K562 (cell line): ENCODE measurements around the gene STON2. TPM values are rescaled to one million over a fixed set of nuclear protein-coding genes. Genes with fewer than 3 reads are reported as not detected.

Experiments used
- CBFA2T3 ChIP-seq: fragments of 450-650 bp; IDR thresholded peaks from 2 replicates; pipeline ENCODE4 v1.6.1; 2017
- CGGBP1 ChIP-seq: fragments of 250-450 bp; sonication (Bioruptor Pico); IDR thresholded peaks from 2 replicates; pipeline ENCODE4 v1.9.0; 2021; ENCODE audit warnings: mild to moderate bottlenecking
- CREB1 ChIP-seq, 2 experiments: sonication (generic) in 1 of 2; formaldehyde crosslinking in 1 of 2; IDR thresholded peaks; 2 replicates each; pipeline versions ENCODE4 v1.6.1 to v1.8.0; 2012 to 2022; ENCODE audit warnings: inconsistent platforms in 1 of 2, mild to moderate bottlenecking in 1 of 2, missing genetic modification reagents in 1 of 2, moderate library complexity in 1 of 2
- CREM ChIP-seq: IDR thresholded peaks from 2 replicates; pipeline ENCODE4 v1.6.1; 2014; ENCODE audit warnings: antibody characterized with exemption, low read depth
- CTCFL ChIP-seq: IDR thresholded peaks from 2 replicates; pipeline ENCODE4 v1.6.1; 2011; ENCODE audit warnings: borderline replicate concordance, low read depth, mild to moderate bottlenecking, moderate library complexity, low read length; ENCODE audit not compliant: insufficient read depth, poor library complexity, severe bottlenecking
- DNMT1 ChIP-seq: fragments of 450-650 bp; IDR thresholded peaks from 2 replicates; pipeline ENCODE4 v1.6.1; 2016; ENCODE audit warnings: antibody characterized with exemption, mild to moderate bottlenecking
- ELK3 ChIP-seq: fragments of 450-650 bp; formaldehyde crosslinking; IDR thresholded peaks from 2 replicates; pipeline ENCODE4 v1.4.0; 2020; ENCODE audit warnings: mild to moderate bottlenecking
- EP400 ChIP-seq: fragments of 450-650 bp; IDR thresholded peaks from 2 replicates; pipeline ENCODE4 v1.6.1; 2017; ENCODE audit warnings: antibody characterized with exemption, mild to moderate bottlenecking, moderate library complexity
- ILF3 ChIP-seq: fragments of 450-650 bp; IDR thresholded peaks from 2 replicates; pipeline ENCODE4 v1.6.1; 2018; ENCODE audit warnings: antibody characterized with exemption, mild to moderate bottlenecking, moderate library complexity, borderline replicate concordance
- NR2C1 ChIP-seq, 2 experiments: fragments of 450-650 bp; IDR thresholded peaks; 2 replicates each; pipeline ENCODE4 v1.6.1; 2017; ENCODE audit warnings: mild to moderate bottlenecking in 2 of 2, antibody characterized with exemption in 1 of 2, inconsistent platforms in 1 of 2, missing compliant biosample characterization in 1 of 2, missing genetic modification characterization in 1 of 2
- NRF1 ChIP-seq, 2 experiments: fragments of 450-650 bp; IDR thresholded peaks in 1 of 2; conservative IDR thresholded peaks in 1 of 2; 2 replicates each; pipeline ENCODE4 v1.6.1; 2014; ENCODE audit warnings: mild to moderate bottlenecking in 2 of 2
- SIX5 ChIP-seq, 2 experiments: IDR thresholded peaks; 2 replicates each; pipeline ENCODE4 v1.6.1; 2011; ENCODE audit warnings: low read length in 2 of 2, borderline replicate concordance in 1 of 2, low read depth in 1 of 2, mild to moderate bottlenecking in 1 of 2, moderate library complexity in 1 of 2; ENCODE audit not compliant: insufficient read depth in 1 of 2
- SMARCE1 ChIP-seq: fragments of 450-650 bp; IDR thresholded peaks from 2 replicates; pipeline ENCODE4 v1.7.1; 2016; ENCODE audit warnings: mild to moderate bottlenecking
- SREBF1 ChIP-seq: fragments of 150-350 bp; IDR thresholded peaks from 2 replicates; pipeline ENCODE4 v1.6.1; 2014; ENCODE audit warnings: antibody characterized with exemption, low read depth, low read length, borderline replicate concordance
- ZC3H11A ChIP-seq: IDR thresholded peaks from 2 replicates; pipeline ENCODE4 v1.6.1; 2012; ENCODE audit warnings: low read depth, low read length, improper control_type of control experiment
- polyA plus RNA-seq, 8 experiments: library from polyadenylated mRNA; depleted of rRNA in 4 of 8; stranded (reverse) in 5 of 8; unstranded in 3 of 8; fragments of >200 nt; fragmentation: Nextera tagmentation in 2 of 8; fragmentation: Illumina TruSeq in 1 of 8; extraction: Ambion mirVana in 2 of 8; extraction: Trizol in 1 of 8; gene quantifications; 2 replicates each; pipeline versions ENCODE4 v1.2.1 to v1.2.3, GENCODE V29; 2011 to 2014; ENCODE audit warnings: inconsistent platforms in 1 of 8, missing spikeins in 1 of 8
- total RNA-seq, 7 experiments: library from RNA; depleted of rRNA in 6 of 7; stranded (reverse); fragments of >200 nt in 6 of 7; fragmentation: Illumina TruSeq in 2 of 7; extraction: Trizol in 2 of 7; gene quantifications; 2 replicates each; pipeline versions ENCODE4 v1.2.1 to v1.2.3, GENCODE V29; 2011 to 2021; ENCODE audit warnings: low replicate concordance in 1 of 7
- TF ChIP-seq, protein P1 (sequence below): IDR thresholded peaks from 2 replicates; pipeline ENCODE4 v1.6.1; 2014; ENCODE audit warnings: antibody characterized with exemption
- TF ChIP-seq, protein P2 (sequence below): fragments of 250-450 bp; sonication (Bioruptor Pico); IDR thresholded peaks from 2 replicates; pipeline ENCODE4 v1.5.0; 2021; ENCODE audit warnings: mild to moderate bottlenecking, moderate library complexity

Gene STON2
- total and polyA plus RNA-seq, 9 of the 15 experiments (the other 6 are each of a cell fraction or from before 2014, with no cell fraction given) = 7.8 to 99.3 (median 53.5) TPM

DNA sequence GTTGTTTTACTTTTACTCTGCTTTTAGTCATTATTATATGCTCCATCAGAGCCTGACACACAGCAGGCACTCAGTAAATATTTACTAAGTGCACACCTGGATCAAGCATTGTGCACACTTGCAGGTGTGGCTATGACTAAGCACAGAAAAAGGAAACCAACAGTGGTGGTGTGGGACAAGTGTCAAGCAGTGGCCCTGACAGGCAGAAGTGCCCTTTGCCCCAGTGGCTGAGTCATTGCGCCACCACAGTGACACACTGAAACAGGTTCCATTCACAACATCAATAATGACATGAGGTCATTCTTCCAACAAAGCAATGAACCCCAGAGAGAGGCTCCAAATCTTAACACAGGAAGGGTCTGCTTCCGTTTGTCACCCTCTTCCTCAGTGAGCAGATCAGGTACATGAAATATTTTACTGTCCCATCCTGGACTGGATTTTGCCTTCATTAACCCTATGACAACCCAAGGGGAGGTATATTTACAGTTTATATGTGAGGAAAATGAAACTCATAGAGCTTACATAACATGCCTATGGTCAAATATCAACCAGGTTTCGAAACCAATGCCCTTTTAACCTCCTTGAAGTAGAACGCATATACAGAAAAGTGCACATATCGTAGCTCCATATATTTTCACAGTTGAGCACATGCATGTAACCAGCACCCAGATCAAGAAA is 96.7 kb downstream of the STON2 start (continued):
- TF ChIP-seq CTCFL = no peak
- TF ChIP-seq NR2C1 (IDR thresholded peaks at IDR 0.05) = peak; percentile 50
- TF ChIP-seq NR2C1 (tag; IDR thresholded peaks at IDR 0.05) = peak; percentile 79
- TF ChIP-seq CREB1 (IDR thresholded peaks at IDR 0.05) = peak; percentile 20; the same call in 1 of the 2 replicates
- TF ChIP-seq CREB1 (CRISPR knock-in tag; IDR thresholded peaks at IDR 0.05) = 0 out of 2 replicates have a peak, but pooled peaks have one; percentile 47
- TF ChIP-seq EP400 = no peak
- TF ChIP-seq CGGBP1 (CRISPR knock-in tag) = no peak
- TF ChIP-seq SIX5 (IDR thresholded peaks at IDR 0.05; ENCODE audit: borderline replicate concordance in 1 of 2, insufficient read depth in 1 of 2, low read depth in 1 of 2, low read length in 2 of 2) = no peak
- TF ChIP-seq SREBF1 = no peak
- no peak for TF ChIP-seq SMARCE1
- TF ChIP-seq ZC3H11A = no peak
- TF ChIP-seq, protein P1, sequence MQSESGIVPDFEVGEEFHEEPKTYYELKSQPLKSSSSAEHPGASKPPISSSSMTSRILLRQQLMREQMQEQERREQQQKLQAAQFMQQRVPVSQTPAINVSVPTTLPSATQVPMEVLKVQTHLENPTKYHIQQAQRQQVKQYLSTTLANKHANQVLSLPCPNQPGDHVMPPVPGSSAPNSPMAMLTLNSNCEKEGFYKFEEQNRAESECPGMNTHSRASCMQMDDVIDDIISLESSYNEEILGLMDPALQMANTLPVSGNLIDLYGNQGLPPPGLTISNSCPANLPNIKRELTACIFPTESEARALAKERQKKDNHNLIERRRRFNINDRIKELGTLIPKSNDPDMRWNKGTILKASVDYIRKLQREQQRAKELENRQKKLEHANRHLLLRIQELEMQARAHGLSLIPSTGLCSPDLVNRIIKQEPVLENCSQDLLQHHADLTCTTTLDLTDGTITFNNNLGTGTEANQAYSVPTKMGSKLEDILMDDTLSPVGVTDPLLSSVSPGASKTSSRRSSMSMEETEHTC = no peak
- no peak for TF ChIP-seq ILF3
- TF ChIP-seq DNMT1 = no peak
- TF ChIP-seq, protein P2, sequence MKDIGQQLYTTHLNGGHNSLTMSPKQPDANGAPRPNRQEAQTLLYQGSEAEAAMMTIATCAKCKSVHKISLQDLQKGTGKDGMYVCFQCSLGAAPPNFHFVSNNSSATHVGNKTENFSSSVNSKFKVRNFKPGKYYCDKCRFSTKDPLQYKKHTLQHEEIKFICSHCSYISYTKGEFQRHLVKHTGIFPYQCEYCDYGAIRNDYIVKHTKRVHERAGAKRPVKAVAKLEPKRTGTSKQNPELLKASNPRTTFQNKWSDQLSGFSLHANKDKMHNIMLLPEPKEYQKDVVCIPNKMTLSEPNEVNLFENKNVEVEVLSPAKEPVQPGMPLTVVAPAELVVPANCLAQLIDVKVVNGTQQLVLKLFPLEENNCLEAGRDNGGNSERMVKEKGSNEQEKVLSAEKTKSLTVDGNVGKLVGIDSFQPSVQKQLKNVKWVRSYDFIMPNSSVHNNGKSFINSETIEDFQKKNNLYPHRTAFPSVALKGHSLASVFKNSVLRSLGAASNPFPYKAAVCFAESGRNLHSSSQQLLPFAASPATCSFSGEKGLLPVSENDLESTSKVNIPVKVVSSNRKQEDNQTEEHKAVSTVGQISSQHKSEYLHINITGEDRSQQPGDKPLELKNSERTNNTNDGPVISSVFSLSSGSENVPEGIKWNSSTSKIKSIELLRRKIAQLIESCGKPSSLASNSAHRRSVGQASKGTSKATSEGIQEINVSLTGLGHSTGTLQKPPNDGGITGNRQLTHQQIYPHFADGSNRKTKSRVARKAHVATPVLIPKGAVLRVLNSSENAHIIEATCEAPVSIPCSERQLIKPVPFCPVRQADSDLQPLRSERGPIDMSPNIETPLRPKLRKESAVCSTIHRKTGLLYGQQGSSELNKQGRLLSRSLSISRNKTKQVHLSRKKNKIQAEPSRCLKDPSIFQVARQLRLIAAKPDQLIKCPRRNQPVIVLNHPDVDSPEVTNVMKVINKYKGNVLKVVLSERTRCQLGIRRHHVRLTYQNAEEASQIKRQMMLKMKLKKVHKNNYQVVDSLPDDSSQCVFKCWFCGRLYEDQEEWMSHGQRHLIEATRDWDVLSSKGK = no peak
- TF ChIP-seq ELK3 (CRISPR knock-in tag) = no peak
- TF ChIP-seq CBFA2T3 = peak; percentile 73
- peak; percentile 76 for TF ChIP-seq CREM
- TF ChIP-seq NRF1 (conservative IDR thresholded peaks at IDR 0.05 in 1 of 2, IDR thresholded peaks at IDR 0.05 in 1 of 2) = no peak
